ENCODE data around the gene FNBP1L.

GRCh38 chr1:93442741-93443140 is 5.2 kb upstream of the FNBP1L start:
- TF ChIP-seq, protein P1, sequence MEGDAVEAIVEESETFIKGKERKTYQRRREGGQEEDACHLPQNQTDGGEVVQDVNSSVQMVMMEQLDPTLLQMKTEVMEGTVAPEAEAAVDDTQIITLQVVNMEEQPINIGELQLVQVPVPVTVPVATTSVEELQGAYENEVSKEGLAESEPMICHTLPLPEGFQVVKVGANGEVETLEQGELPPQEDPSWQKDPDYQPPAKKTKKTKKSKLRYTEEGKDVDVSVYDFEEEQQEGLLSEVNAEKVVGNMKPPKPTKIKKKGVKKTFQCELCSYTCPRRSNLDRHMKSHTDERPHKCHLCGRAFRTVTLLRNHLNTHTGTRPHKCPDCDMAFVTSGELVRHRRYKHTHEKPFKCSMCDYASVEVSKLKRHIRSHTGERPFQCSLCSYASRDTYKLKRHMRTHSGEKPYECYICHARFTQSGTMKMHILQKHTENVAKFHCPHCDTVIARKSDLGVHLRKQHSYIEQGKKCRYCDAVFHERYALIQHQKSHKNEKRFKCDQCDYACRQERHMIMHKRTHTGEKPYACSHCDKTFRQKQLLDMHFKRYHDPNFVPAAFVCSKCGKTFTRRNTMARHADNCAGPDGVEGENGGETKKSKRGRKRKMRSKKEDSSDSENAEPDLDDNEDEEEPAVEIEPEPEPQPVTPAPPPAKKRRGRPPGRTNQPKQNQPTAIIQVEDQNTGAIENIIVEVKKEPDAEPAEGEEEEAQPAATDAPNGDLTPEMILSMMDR (IDR thresholded peaks at IDR 0.05; ENCODE audit: low read length) = no peak
- TF ChIP-seq EZH2 (optimal IDR thresholded peaks at IDR 0.05; ENCODE audit: low read depth, low read length) (no peak), EZH2phosphoT487 (IDR thresholded peaks at IDR 0.05; ENCODE audit: low read length) (no peak)

All from MM.1S (cell line).